NCI-H748 (cell line): ENCODE data around the gene FOLR2.
"Not testable (repeated sequence)": the region's sequence is repeated elsewhere in the genome, so short reads cannot be mapped to it uniquely, and the experiment has no call there.

Source experiments
- DNase-seq: peaks from one replicate; lab custom pipeline; 2025; ENCODE audit not compliant: unreplicated experiment; lab: John Stamatoyannopoulos, UW

FOLR2 gene

GRCh38 chr11:72240461-72241290 lies 24.1 kb downstream of the FOLR2 start:
- peak; percentile 35 for DNase-seq

GRCh38 chr11:72241291-72241781 lies 24.7 kb downstream of the FOLR2 start:
- no peak for DNase-seq

- no peak for DNase-seq
Measured at GRCh38 chr11:72242141-72242540, 25.5 kb downstream of the FOLR2 start.

GRCh38 chr11:72243173-72244059 lies 26.8 kb downstream of the FOLR2 start:
- no peak for DNase-seq

- DNase-seq: no peak
Measured at GRCh38 chr11:72244060-72244360, 27.4 kb downstream of the FOLR2 start, which contains the start of gene PHOX2A. PHOX2A (minus strand) TSS chr11:72244176; CDS start chr11:72244004, 172 bp downstream.

- DNase-seq: no peak
Measured at GRCh38 chr11:72244361-72245262, 28.0 kb downstream of the FOLR2 start.

- DNase-seq: no peak
Measured at GRCh38 chr11:72245263-72245816, 28.7 kb downstream of the FOLR2 start.

GRCh38 chr11:72247584-72247983 lies 31.0 kb downstream of the FOLR2 start:
- no peak for DNase-seq

GRCh38 chr11:72249961-72250360 lies 33.4 kb downstream of the FOLR2 start:
- DNase-seq: no peak

GRCh38 chr11:72250661-72251464 lies 34.3 kb downstream of the FOLR2 start:
- DNase-seq: no peak

- DNase-seq: no peak
Measured at GRCh38 chr11:72251614-72252013, 35.0 kb downstream of the FOLR2 start.

GRCh38 chr11:72253392-72253791 lies 36.8 kb downstream of the FOLR2 start:
- no peak for DNase-seq

- no peak for DNase-seq
Measured at GRCh38 chr11:72254299-72254993, 37.9 kb downstream of the FOLR2 start.

GRCh38 chr11:72257570-72257969 lies 41.0 kb downstream of the FOLR2 start:
- no peak for DNase-seq

GRCh38 chr11:72259490-72259889 lies 42.9 kb downstream of the FOLR2 start:
- no peak for DNase-seq

- DNase-seq: no peak
Measured at GRCh38 chr11:72260574-72260973, 44.0 kb downstream of the FOLR2 start.

GRCh38 chr11:72263361-72263760 lies 46.8 kb downstream of the FOLR2 start:
- no peak for DNase-seq

- DNase-seq: no peak
Measured at GRCh38 chr11:72265951-72266350, 49.4 kb downstream of the FOLR2 start.

- not testable (repeated sequence) for DNase-seq
Measured at GRCh38 chr11:72266960-72267359, 50.4 kb downstream of the FOLR2 start.
